IMR-90 (cell line): ENCODE measurements around the gene RPS26.

Experiments used
- CHD1 ChIP-seq: IDR thresholded peaks from 2 replicates; pipeline ENCODE4 v1.6.1; 2012; ENCODE audit warnings: low read depth, low read length, improper control_type of control experiment
- ELK1 ChIP-seq: fragments of 150-350 bp; IDR thresholded peaks from 2 replicates; pipeline ENCODE4 v1.6.1; 2016; ENCODE audit warnings: low read depth, mild to moderate bottlenecking, low read length, moderate library complexity, borderline replicate concordance
- MAFK ChIP-seq: IDR thresholded peaks from 2 replicates; pipeline ENCODE4 v1.6.1; 2012; ENCODE audit warnings: low read depth, low read length, improper control_type of control experiment
- MAZ ChIP-seq: IDR thresholded peaks from 2 replicates; pipeline ENCODE4 v1.6.1; 2012; ENCODE audit warnings: low read depth, mild to moderate bottlenecking, low read length, improper control_type of control experiment, moderate library complexity, borderline replicate concordance
- POLR2A ChIP-seq: IDR thresholded peaks from 2 replicates; pipeline ENCODE4 v1.6.1; 2012; ENCODE audit warnings: mild to moderate bottlenecking, low read depth, low read length
- RAD21 ChIP-seq: IDR thresholded peaks from 2 replicates; pipeline ENCODE4 v1.6.1; 2012; ENCODE audit warnings: low read length, improper control_type of control experiment
- RCOR1 ChIP-seq: IDR thresholded peaks from 2 replicates; pipeline ENCODE4 v1.6.1; 2012; ENCODE audit warnings: mild to moderate bottlenecking, low read length, improper control_type of control experiment; ENCODE audit not compliant: insufficient replicate concordance
- RFX5 ChIP-seq: IDR thresholded peaks from 2 replicates; pipeline ENCODE4 v1.8.0; 2012; ENCODE audit warnings: low read depth, mild to moderate bottlenecking, low read length, moderate library complexity
- SMC3 ChIP-seq: fragments of 150-350 bp; IDR thresholded peaks from 2 replicates; pipeline ENCODE4 v1.6.1; 2016; ENCODE audit warnings: low read depth, mild to moderate bottlenecking, antibody characterized with exemption, low read length, moderate library complexity
- TF ChIP-seq, protein P1 (sequence below): conservative IDR thresholded peaks from 2 replicates; pipeline ENCODE4 v1.5.1; 2012; ENCODE audit warnings: mild to moderate bottlenecking, low read depth, low read length, improper control_type of control experiment

- TF ChIP-seq MAFK (no peak), POLR2A (no peak), RAD21 (no peak), SMC3 (no peak), RCOR1 (no peak), CHD1 (no peak), MAZ (no peak), RFX5 (no peak), ELK1 (no peak)
- TF ChIP-seq, protein P1, sequence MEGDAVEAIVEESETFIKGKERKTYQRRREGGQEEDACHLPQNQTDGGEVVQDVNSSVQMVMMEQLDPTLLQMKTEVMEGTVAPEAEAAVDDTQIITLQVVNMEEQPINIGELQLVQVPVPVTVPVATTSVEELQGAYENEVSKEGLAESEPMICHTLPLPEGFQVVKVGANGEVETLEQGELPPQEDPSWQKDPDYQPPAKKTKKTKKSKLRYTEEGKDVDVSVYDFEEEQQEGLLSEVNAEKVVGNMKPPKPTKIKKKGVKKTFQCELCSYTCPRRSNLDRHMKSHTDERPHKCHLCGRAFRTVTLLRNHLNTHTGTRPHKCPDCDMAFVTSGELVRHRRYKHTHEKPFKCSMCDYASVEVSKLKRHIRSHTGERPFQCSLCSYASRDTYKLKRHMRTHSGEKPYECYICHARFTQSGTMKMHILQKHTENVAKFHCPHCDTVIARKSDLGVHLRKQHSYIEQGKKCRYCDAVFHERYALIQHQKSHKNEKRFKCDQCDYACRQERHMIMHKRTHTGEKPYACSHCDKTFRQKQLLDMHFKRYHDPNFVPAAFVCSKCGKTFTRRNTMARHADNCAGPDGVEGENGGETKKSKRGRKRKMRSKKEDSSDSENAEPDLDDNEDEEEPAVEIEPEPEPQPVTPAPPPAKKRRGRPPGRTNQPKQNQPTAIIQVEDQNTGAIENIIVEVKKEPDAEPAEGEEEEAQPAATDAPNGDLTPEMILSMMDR: no peak
Observed at GRCh38 chr12:56046027-56046780, 4.5 kb downstream of the RPS26 start.
